Stromal cell of bone marrow (primary cell): ENCODE measurements around the gene ELP5.
A peak's percentile ranks its signal among the peaks of the same experiment; 100 is the strongest.

Experiments used
- DNase-seq: peaks from one replicate; pipeline ENCODE4 v3.0.0-alpha.2; 2012; ENCODE audit warnings: low read depth

Gene ELP5

GRCh38 chr17:7252176-7253043 is at the start of gene ELP5:
Gene ELP5, plus strand, starts transcription at chr17:7252215. Its CDS starts 336 bp downstream, at chr17:7252551.
- peak; percentile 90 for DNase-seq

- no peak for DNase-seq
These were observed 48.6 kb upstream of the ELP5 start for GRCh38 chr17:7203391-7203790.

GRCh38 chr17:7204336-7204735 is 47.7 kb upstream of the ELP5 start:
- DNase-seq = no peak

GRCh38 chr17:7204828-7205461 is 47.1 kb upstream of the ELP5 start:
- peak; percentile 41 for DNase-seq

- DNase-seq = no peak
These were observed 46.5 kb upstream of the ELP5 start for GRCh38 chr17:7205561-7205960.

- DNase-seq = no peak
These were observed 44.7 kb upstream of the ELP5 start for GRCh38 chr17:7207120-7208001.

- no peak for DNase-seq
These were observed 43.9 kb upstream of the ELP5 start for GRCh38 chr17:7208027-7208571.

GRCh38 chr17:7208754-7209460 is 43.1 kb upstream of the ELP5 start:
- DNase-seq = no peak

GRCh38 chr17:7211491-7212273 is 40.3 kb upstream of the ELP5 start:
- no peak for DNase-seq

GRCh38 chr17:7213895-7214299 is 38.1 kb upstream of the ELP5 start:
- peak; percentile 45 for DNase-seq

GRCh38 chr17:7214300-7215135 is 37.5 kb upstream of the ELP5 start:
- DNase-seq = peak; percentile 94

- no peak for DNase-seq
These were observed 36.8 kb upstream of the ELP5 start for GRCh38 chr17:7215136-7215638.

- no peak for DNase-seq
These were observed 36.3 kb upstream of the ELP5 start for GRCh38 chr17:7215652-7216180.

- DNase-seq = no peak
These were observed 35.5 kb upstream of the ELP5 start for GRCh38 chr17:7216242-7217112.

- peak; percentile 56 for DNase-seq
These were observed 34.7 kb upstream of the ELP5 start for GRCh38 chr17:7217113-7217987.

GRCh38 chr17:7218166-7218565 is 33.8 kb upstream of the ELP5 start:
- no peak for DNase-seq

GRCh38 chr17:7218758-7219157 is 33.3 kb upstream of the ELP5 start:
- no peak for DNase-seq
